Measurements from ENCODE around the gene CCDC134.
"Not testable (repeated sequence)": the region's sequence is repeated elsewhere in the genome, so short reads cannot be mapped to it uniquely, and the experiment has no call there.

Gene CCDC134

GRCh38 chr22:41825376-41825775 is 24.9 kb downstream of the CCDC134 start:
- DNase-seq: no peak

GRCh38 chr22:41826021-41826420 is 25.5 kb downstream of the CCDC134 start:
- DNase-seq: no peak

GRCh38 chr22:41826430-41827383 is 26.2 kb downstream of the CCDC134 start:
- no peak for DNase-seq

- no peak for DNase-seq
Observed at GRCh38 chr22:41827671-41828070, 27.2 kb downstream of the CCDC134 start.

- DNase-seq: no peak
Observed at GRCh38 chr22:41828516-41828915, 28.0 kb downstream of the CCDC134 start.

GRCh38 chr22:41830174-41830573 is 29.7 kb downstream of the CCDC134 start:
- DNase-seq: peak in 2 of 5 experiments; percentile 7 to 15

- DNase-seq: peak in 1 of 5 experiments; percentile 27
Observed at GRCh38 chr22:41831383-41831782, 30.9 kb downstream of the CCDC134 start.

GRCh38 chr22:41831828-41832552 is 31.5 kb downstream of the CCDC134 start:
- DNase-seq: peak in 1 of 5 experiments; percentile 30

GRCh38 chr22:41832553-41833368 is 32.3 kb downstream of the CCDC134 start, which contains the start of gene SREBF2:
SREBF2 (plus strand) TSS chr22:41833105; CDS start chr22:41833271, 166 bp downstream.
- peak; percentile 96 to 100 (median 99) for DNase-seq

GRCh38 chr22:41833369-41834004 is 33.0 kb downstream of the CCDC134 start:
- DNase-seq: peak; percentile 13 to 66 (median 26)

- no peak for DNase-seq
Observed at GRCh38 chr22:41834005-41834944, 33.8 kb downstream of the CCDC134 start.

- DNase-seq: not testable (repeated sequence)
Observed at GRCh38 chr22:41835462-41835861, 35.0 kb downstream of the CCDC134 start.

GRCh38 chr22:41836551-41836950 is 36.1 kb downstream of the CCDC134 start:
- no peak for DNase-seq

- DNase-seq: no peak
Observed at GRCh38 chr22:41838842-41839618, 38.6 kb downstream of the CCDC134 start.

GRCh38 chr22:41840216-41840615 is 39.7 kb downstream of the CCDC134 start:
- DNase-seq: no peak

GRCh38 chr22:41841085-41841712 is 40.7 kb downstream of the CCDC134 start:
- DNase-seq: no peak

- DNase-seq: peak in 1 of 5 experiments; percentile 81
Observed at GRCh38 chr22:41842996-41843970, 42.8 kb downstream of the CCDC134 start.

- no peak for DNase-seq
Observed at GRCh38 chr22:41844036-41844435, 43.6 kb downstream of the CCDC134 start.

Measured in T-helper 2 cell (primary cell).